ENCODE data around the gene DLG2. TPM values are rescaled to one million over a fixed set of nuclear protein-coding genes. Genes with fewer than 3 reads are reported as not detected.

The DLG2 gene
- total RNA-seq, 1 donor from 2014 or later, result 5.1 TPM

DNA sequence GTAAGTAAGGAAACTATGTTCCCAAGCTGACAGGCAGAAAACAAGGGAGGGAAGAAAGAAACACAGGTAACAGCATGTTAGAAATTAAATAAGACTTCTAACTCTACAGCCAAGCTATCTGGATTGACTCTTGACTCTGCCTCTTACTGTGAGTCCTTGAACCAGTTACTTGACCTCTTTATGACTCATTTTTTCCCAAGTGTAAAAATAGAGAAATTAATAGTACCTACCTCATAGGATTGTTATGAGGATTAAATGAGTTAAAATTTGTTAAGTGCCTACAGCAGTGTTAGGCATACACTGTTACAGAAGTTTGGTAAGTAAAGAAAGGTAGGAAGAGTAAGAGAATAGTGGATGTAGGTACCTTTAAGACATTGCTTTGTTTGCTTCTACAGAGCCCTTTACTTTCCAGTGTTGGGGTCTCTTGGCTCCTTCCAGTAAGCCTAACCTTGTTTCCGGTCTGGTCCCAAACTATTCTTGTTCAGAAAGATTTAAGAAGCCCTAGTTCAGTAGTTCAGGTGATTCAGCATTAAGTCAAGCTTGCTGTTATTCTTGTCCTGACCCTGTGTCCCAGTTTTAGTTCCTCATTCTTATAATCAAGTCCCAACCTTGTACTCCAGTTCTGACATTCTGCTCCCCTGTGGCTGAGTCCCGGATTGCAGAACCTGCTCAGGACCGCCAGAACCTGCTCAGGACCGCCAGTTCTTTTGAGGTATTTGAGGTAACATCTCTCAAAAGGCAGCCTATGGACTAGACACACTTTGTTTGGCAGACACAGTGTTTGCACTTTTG, 1377.6 kb downstream of the DLG2 start:
- TF ChIP-seq, protein P1, sequence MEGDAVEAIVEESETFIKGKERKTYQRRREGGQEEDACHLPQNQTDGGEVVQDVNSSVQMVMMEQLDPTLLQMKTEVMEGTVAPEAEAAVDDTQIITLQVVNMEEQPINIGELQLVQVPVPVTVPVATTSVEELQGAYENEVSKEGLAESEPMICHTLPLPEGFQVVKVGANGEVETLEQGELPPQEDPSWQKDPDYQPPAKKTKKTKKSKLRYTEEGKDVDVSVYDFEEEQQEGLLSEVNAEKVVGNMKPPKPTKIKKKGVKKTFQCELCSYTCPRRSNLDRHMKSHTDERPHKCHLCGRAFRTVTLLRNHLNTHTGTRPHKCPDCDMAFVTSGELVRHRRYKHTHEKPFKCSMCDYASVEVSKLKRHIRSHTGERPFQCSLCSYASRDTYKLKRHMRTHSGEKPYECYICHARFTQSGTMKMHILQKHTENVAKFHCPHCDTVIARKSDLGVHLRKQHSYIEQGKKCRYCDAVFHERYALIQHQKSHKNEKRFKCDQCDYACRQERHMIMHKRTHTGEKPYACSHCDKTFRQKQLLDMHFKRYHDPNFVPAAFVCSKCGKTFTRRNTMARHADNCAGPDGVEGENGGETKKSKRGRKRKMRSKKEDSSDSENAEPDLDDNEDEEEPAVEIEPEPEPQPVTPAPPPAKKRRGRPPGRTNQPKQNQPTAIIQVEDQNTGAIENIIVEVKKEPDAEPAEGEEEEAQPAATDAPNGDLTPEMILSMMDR (IDR thresholded peaks at IDR 0.05; ENCODE audit: unreplicated experiment), result no peak
- H3K36me3 Mint-ChIP-seq (ENCODE audit: low read depth, unreplicated experiment), result no peaks in the 10 kb centered on the region
- H3K4me3 Mint-ChIP-seq (ENCODE audit: unreplicated experiment), result no peak overlapping the region
- H3K27ac Mint-ChIP-seq (ENCODE audit: unreplicated experiment), result no peak overlapping the region
- no peaks in the 10 kb centered on the region for H3K4me1 Mint-ChIP-seq (ENCODE audit: unreplicated experiment)
- DNase-seq (ENCODE audit: low spot score), result no peak
- H3K27me3 Mint-ChIP-seq (ENCODE audit: unreplicated experiment), result no peaks in the 10 kb centered on the region
- H3K9me3 Mint-ChIP-seq (ENCODE audit: unreplicated experiment), result no peaks in the 10 kb centered on the region

DNA sequence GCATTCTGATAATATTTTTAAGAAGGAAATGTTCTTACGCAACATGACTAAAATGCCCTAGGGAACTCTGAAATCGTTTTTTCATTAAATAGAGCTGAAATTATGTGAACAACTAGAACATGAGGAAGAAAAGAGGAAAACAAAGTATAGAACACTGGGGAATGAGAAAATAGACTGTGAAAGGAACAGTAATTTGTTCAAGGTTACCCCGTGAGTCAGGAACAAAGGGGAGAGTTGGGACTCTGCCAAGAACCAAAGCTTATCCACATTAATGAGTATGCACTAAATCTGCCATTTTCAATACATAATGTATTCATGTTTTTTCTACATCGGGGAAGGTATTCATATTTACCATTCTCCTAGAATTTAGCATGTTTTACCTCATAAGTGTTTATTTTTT, 1379.2 kb downstream of the DLG2 start:
- Mint-ChIP-seq H3K4me1 (ENCODE audit: unreplicated experiment) (no peaks in the 10 kb centered on the region), H3K27ac (ENCODE audit: unreplicated experiment) (no peak overlapping the region), H3K9me3 (ENCODE audit: unreplicated experiment) (no peaks in the 10 kb centered on the region), H3K4me3 (ENCODE audit: unreplicated experiment) (no peak overlapping the region), H3K27me3 (ENCODE audit: unreplicated experiment) (no peaks in the 10 kb centered on the region), H3K36me3 (ENCODE audit: low read depth, unreplicated experiment) (no peaks in the 10 kb centered on the region)
- TF ChIP-seq, protein P1 (IDR thresholded peaks at IDR 0.05; ENCODE audit: unreplicated experiment), result no peak
- DNase-seq (ENCODE audit: low spot score), result no peak

DNA sequence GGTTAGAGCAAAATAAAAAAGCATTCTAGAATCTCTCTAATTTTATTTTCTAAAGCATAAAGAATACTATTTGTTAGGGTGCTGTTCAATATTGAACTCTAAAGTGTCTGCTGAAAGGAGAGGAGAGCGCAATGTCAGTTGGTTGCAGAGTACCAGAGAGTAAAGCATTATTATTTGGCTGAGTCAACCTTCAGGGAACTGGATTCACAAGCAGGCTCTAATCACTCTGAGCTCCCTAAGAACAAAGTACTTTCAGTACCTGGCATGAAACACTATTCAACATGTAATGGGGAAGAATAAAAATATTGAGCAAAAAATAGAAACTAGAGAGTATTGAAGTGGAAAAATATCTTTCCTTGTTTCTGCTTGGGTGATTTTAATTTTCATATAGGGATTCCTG, 1380.0 kb downstream of the DLG2 start:
- Mint-ChIP-seq H3K27ac (ENCODE audit: unreplicated experiment) (no peak overlapping the region), H3K4me3 (ENCODE audit: unreplicated experiment) (no peak overlapping the region), H3K4me1 (ENCODE audit: unreplicated experiment) (no peaks in the 10 kb centered on the region), H3K27me3 (ENCODE audit: unreplicated experiment) (no peaks in the 10 kb centered on the region), H3K9me3 (ENCODE audit: unreplicated experiment) (no peaks in the 10 kb centered on the region), H3K36me3 (ENCODE audit: low read depth, unreplicated experiment) (no peaks in the 10 kb centered on the region)
- TF ChIP-seq, protein P1 (IDR thresholded peaks at IDR 0.05; ENCODE audit: unreplicated experiment), result no peak
- DNase-seq (ENCODE audit: low spot score), result no peak

DNA sequence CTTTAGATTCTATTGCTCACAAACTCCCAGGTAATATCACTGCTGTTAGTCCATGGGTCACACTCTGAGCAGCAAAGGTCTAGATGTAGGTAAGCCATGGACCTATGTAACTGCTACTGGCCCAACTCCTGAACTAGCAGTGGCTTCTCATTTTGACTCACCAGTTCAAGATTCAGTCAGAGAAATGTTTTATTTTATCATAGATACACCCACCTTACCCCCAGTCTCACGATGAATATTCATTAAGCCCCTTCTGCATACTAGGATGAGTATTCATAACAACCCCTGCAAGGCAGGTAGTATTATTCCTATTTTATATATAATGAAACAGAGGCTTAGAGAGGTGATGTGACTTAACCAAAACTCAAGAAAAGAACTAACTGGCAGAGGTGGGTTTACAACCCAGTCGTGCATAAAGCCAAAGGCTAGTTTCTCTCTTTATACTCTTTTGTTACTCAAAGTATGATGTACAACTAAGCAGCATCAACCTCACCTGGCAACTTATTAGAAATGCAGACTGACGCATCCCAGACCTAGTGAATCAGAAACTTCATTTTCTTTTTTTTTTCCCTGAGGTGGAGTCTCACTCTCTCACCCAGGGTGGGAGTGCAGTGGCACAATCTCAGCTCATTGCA, 1383.4 kb downstream of the DLG2 start:
- no peaks in the 10 kb centered on the region for H3K36me3 Mint-ChIP-seq (ENCODE audit: low read depth, unreplicated experiment)
- TF ChIP-seq, protein P1 (IDR thresholded peaks at IDR 0.05; ENCODE audit: unreplicated experiment), result no peak
- no peak for DNase-seq (ENCODE audit: low spot score)
- no peaks in the 10 kb centered on the region for H3K27me3 Mint-ChIP-seq (ENCODE audit: unreplicated experiment)
- no peak overlapping the region for H3K4me3 Mint-ChIP-seq (ENCODE audit: unreplicated experiment)
- no peak overlapping the region for H3K27ac Mint-ChIP-seq (ENCODE audit: unreplicated experiment)
- H3K4me1 Mint-ChIP-seq (ENCODE audit: unreplicated experiment), result no peaks in the 10 kb centered on the region
- H3K9me3 Mint-ChIP-seq (ENCODE audit: unreplicated experiment), result no peaks in the 10 kb centered on the region
